ENCODE measurements around the gene MORN5. TPM values are rescaled to one million over a fixed set of nuclear protein-coding genes. Genes with fewer than 3 reads are reported as not detected.

MORN5 gene
- polyA plus RNA-seq, 1 donor from 2014 or later = not detected

GRCh38 chr9:122124048-122124447 is 35.7 kb upstream of the MORN5 start:
- H3K27ac ChIP-seq (ENCODE audit: low read length) = no peak overlapping the region
- TF ChIP-seq TAF1 (IDR thresholded peaks at IDR 0.05; ENCODE audit: low read depth) (no peak), SMC3 (conservative IDR thresholded peaks at IDR 0.05; ENCODE audit: poor library complexity) (no peak), REST (IDR thresholded peaks at IDR 0.05; ENCODE audit: borderline replicate concordance) (no peak), EZH2 (IDR thresholded peaks at IDR 0.05; ENCODE audit: borderline replicate concordance, insufficient read depth, low read length, poor library complexity, severe bottlenecking) (no peak), POLR2AphosphoS5 (IDR thresholded peaks at IDR 0.05) (no peak), MXI1 (conservative IDR thresholded peaks at IDR 0.05; ENCODE audit: poor library complexity, severe bottlenecking) (no peak), CTCF (IDR thresholded peaks at IDR 0.05; ENCODE audit: poor library complexity, severe bottlenecking) (no peak), RAD21 (conservative IDR thresholded peaks at IDR 0.05) (no peak), EP300 (conservative IDR thresholded peaks at IDR 0.05; ENCODE audit: poor library complexity, severe bottlenecking) (no peak)

GRCh38 chr9:122124528-122124927 is 35.2 kb upstream of the MORN5 start:
- no peaks in the 10 kb centered on the region for H3K36me3 ChIP-seq (ENCODE audit: insufficient read depth, low read length)
- H3F3A ChIP-seq (ENCODE audit: insufficient read depth, low read length, poor library complexity, severe bottlenecking) = no peaks in the 10 kb centered on the region
- no peaks in the 10 kb centered on the region for H4K20me1 ChIP-seq (ENCODE audit: insufficient read depth)
- no peak for TF ChIP-seq REST (IDR thresholded peaks at IDR 0.05; ENCODE audit: borderline replicate concordance)
- no peak for TF ChIP-seq SMC3 (conservative IDR thresholded peaks at IDR 0.05; ENCODE audit: poor library complexity)
- no peak for TF ChIP-seq CTCF (IDR thresholded peaks at IDR 0.05; ENCODE audit: poor library complexity, severe bottlenecking)
- TF ChIP-seq MXI1 (conservative IDR thresholded peaks at IDR 0.05; ENCODE audit: poor library complexity, severe bottlenecking) = no peak
- TF ChIP-seq POLR2AphosphoS5 (IDR thresholded peaks at IDR 0.05) = no peak
- TF ChIP-seq EP300 (conservative IDR thresholded peaks at IDR 0.05; ENCODE audit: poor library complexity, severe bottlenecking) = no peak
- no peak for TF ChIP-seq EZH2 (IDR thresholded peaks at IDR 0.05; ENCODE audit: borderline replicate concordance, insufficient read depth, low read length, poor library complexity, severe bottlenecking)
- TF ChIP-seq RAD21 (conservative IDR thresholded peaks at IDR 0.05) = no peak
- no peak for TF ChIP-seq TAF1 (IDR thresholded peaks at IDR 0.05; ENCODE audit: low read depth)
- H3K4me2 ChIP-seq (ENCODE audit: low read length) = no peak overlapping the region
- no peaks in the 10 kb centered on the region for H3K9me3 ChIP-seq (ENCODE audit: low read length)
- H3K4me3 ChIP-seq (ENCODE audit: low read length) = no peak overlapping the region
- H3K79me2 ChIP-seq (replicated peaks; ENCODE audit: insufficient read depth, low read length) = no peaks in the 10 kb centered on the region
- H3K27ac ChIP-seq (ENCODE audit: low read length) = no peak overlapping the region
- no peaks in the 10 kb centered on the region for H3K9me2 ChIP-seq (ENCODE audit: insufficient read depth, low read length)
- H3K27me3 ChIP-seq (ENCODE audit: insufficient read depth, low read depth, low read length) = peaks cover 44% of the 10 kb centered on the region
- H3K9ac ChIP-seq (ENCODE audit: low read length) = no peak overlapping the region
- no peak overlapping the region for H2AFZ ChIP-seq (ENCODE audit: low read depth, low read length)

More at GRCh38 chr9:122124048-122124447, 35.7 kb upstream of the MORN5 start:
- Histone ChIP-seq H3K4me2 (ENCODE audit: low read length) (no peak overlapping the region), H2AFZ (ENCODE audit: low read depth, low read length) (no peak overlapping the region), H3K9me3 (ENCODE audit: low read length) (no peaks in the 10 kb centered on the region), H3K79me2 (replicated peaks; ENCODE audit: insufficient read depth, low read length) (no peaks in the 10 kb centered on the region), H3F3A (ENCODE audit: insufficient read depth, low read length, poor library complexity, severe bottlenecking) (no peaks in the 10 kb centered on the region), H3K9me2 (ENCODE audit: insufficient read depth, low read length) (no peaks in the 10 kb centered on the region), H3K4me3 (ENCODE audit: low read length) (no peak overlapping the region), H3K9ac (ENCODE audit: low read length) (no peak overlapping the region), H4K20me1 (ENCODE audit: insufficient read depth) (no peaks in the 10 kb centered on the region), H3K27me3 (ENCODE audit: insufficient read depth, low read depth, low read length) (peaks cover 44% of the 10 kb centered on the region), H3K36me3 (ENCODE audit: insufficient read depth, low read length) (no peaks in the 10 kb centered on the region)

Measured in neural cell (in vitro differentiated cells).